B cell (primary cell): ENCODE measurements around the gene TRPM1. TPM values are rescaled to one million over a fixed set of nuclear protein-coding genes. Genes with fewer than 3 reads are reported as not detected.

ENCODE experiments used
- ATAC-seq: fragments of 200-7000 bp; cut with Tn5 transposase; one replicate; pipeline ENCODE4 v1.10.0; 2021; ENCODE audit warnings: low read depth, mild to moderate bottlenecking, moderate number of reproducible peaks, moderate library complexity
- CTCF ChIA-PET: fragments of 350-600 bp; sonication (Branson Sonifier 250); formaldehyde crosslinking; loops from one replicate; lab custom pipeline; 2021; ENCODE audit warnings: antibody characterized with exemption, inconsistent platforms; lab: Charles Lee
- POLR2A ChIA-PET: fragments of 350-600 bp; sonication (Branson Sonifier 250); formaldehyde crosslinking; loops from one replicate; lab custom pipeline; 2021; ENCODE audit warnings: antibody characterized with exemption; lab: Charles Lee
- DNase-seq: peaks from one replicate; pipeline ENCODE4 v3.0.0; 2013
- H2AFZ ChIP-seq: 2 replicates; pipeline ENCODE4 v1.6.1; 2012; ENCODE audit warnings: mild to moderate bottlenecking, low read depth, low read length; ENCODE audit not compliant: insufficient read depth, poor library complexity, severe bottlenecking
- H3K27ac ChIP-seq, 2 donors: 1 replicate in 1 of 2; 2 replicates in 1 of 2; pipeline ENCODE4 v1.5.1; 2012 to 2013; ENCODE audit warnings: low read length in 2 of 2, mild to moderate bottlenecking in 2 of 2, moderate library complexity in 1 of 2
- H3K27me3 ChIP-seq, 4 experiments: fragments of 200-600 bp in 1 of 4; sonication (generic) in 1 of 4; replicated peaks in 1 of 4; 1 replicate in 2 of 4; 2 replicates in 2 of 4; pipeline versions ENCODE4 v1.6.1 to v1.7.0; 2013 to 2016; ENCODE audit warnings: low read length in 3 of 4, mild to moderate bottlenecking in 2 of 4, mixed read lengths in 1 of 4, moderate library complexity in 1 of 4; ENCODE audit not compliant: insufficient read depth in 4 of 4, control insufficient read depth in 3 of 4; ENCODE audit errors: control extremely low read depth in 1 of 4
- H3K36me3 ChIP-seq, 2 experiments: replicated peaks in 1 of 2; 1 replicate in 1 of 2; 2 replicates in 1 of 2; pipeline versions ENCODE4 v1.6.1 to v1.7.1; 2013; ENCODE audit warnings: low read length in 1 of 2; ENCODE audit not compliant: insufficient read depth in 2 of 2, control insufficient read depth in 1 of 2; ENCODE audit errors: control extremely low read depth in 1 of 2, extremely low read depth in 1 of 2
- H3K4me1 ChIP-seq, 2 donors: fragments of 200-600 bp in 1 of 2; sonication (generic) in 1 of 2; 1 replicate in 1 of 2; 2 replicates in 1 of 2; pipeline versions ENCODE4 v1.5.1 to v1.6.1; 2013 to 2017; ENCODE audit warnings: low read length in 2 of 2; ENCODE audit not compliant: control insufficient read depth in 2 of 2, insufficient read depth in 2 of 2
- H3K4me2 ChIP-seq: replicated peaks from 2 replicates; pipeline ENCODE3; 2012; ENCODE audit warnings: mild to moderate bottlenecking, low read depth, low read length; ENCODE audit not compliant: poor library complexity, severe bottlenecking
- H3K4me3 ChIP-seq, 5 experiments: fragments of 200-600 bp in 1 of 5; sonication (generic) in 1 of 5; 1 replicate in 3 of 5; 2 replicates in 2 of 5; pipeline versions ENCODE4 v1.5.1 to v1.7.0; 2011 to 2016; ENCODE audit warnings: low read length in 4 of 5, mild to moderate bottlenecking in 4 of 5, low read depth in 2 of 5, control low read depth in 1 of 5, moderate library complexity in 1 of 5; ENCODE audit not compliant: insufficient read depth in 1 of 5; ENCODE audit errors: control extremely low read depth in 1 of 5, extremely low read depth in 1 of 5
- H3K79me2 ChIP-seq: fragments of 200-600 bp; sonication (generic); one replicate; pipeline ENCODE4 v1.6.0; 2016; ENCODE audit warnings: low read length; ENCODE audit not compliant: control insufficient read depth, insufficient read depth
- H3K9ac ChIP-seq: fragments of 200-600 bp; sonication (generic); 2 replicates; pipeline ENCODE4 v1.6.1; 2017; ENCODE audit warnings: mild to moderate bottlenecking, low read length, moderate library complexity
- H3K9me3 ChIP-seq, 3 donors: one replicate each; pipeline versions ENCODE4 v1.6.1 to v1.7.1; 2013; ENCODE audit warnings: low read length in 2 of 3; ENCODE audit not compliant: control insufficient read depth in 2 of 3, insufficient read depth in 1 of 3; ENCODE audit errors: control extremely low read depth in 1 of 3
- H4K20me1 ChIP-seq: 2 replicates; pipeline ENCODE4 v1.6.0; 2012; ENCODE audit warnings: mild to moderate bottlenecking, low read length; ENCODE audit not compliant: insufficient read depth, control insufficient read depth, poor library complexity, severe bottlenecking
- H3K27ac Mint-ChIP-seq: one replicate; pipeline ENCODE4 v1.8.0; 2021; ENCODE audit warnings: mixed read lengths
- H3K27me3 Mint-ChIP-seq: one replicate; pipeline ENCODE4 v1.8.0; 2021; ENCODE audit warnings: mixed read lengths
- H3K4me1 Mint-ChIP-seq: one replicate; pipeline ENCODE4 v1.8.0; 2021; ENCODE audit warnings: mixed read lengths
- H3K4me3 Mint-ChIP-seq: one replicate; pipeline ENCODE4 v1.8.0; 2021; ENCODE audit warnings: mixed read lengths
- H3K9me3 Mint-ChIP-seq: one replicate; pipeline ENCODE4 v1.8.0; 2022; ENCODE audit warnings: mixed read lengths; ENCODE audit not compliant: insufficient read depth
- EZH2 ChIP-seq: IDR thresholded peaks from 2 replicates; pipeline ENCODE4 v1.6.1; 2012; ENCODE audit warnings: borderline replicate concordance, low read depth, mild to moderate bottlenecking, moderate library complexity, low read length; ENCODE audit not compliant: insufficient read depth, poor library complexity, severe bottlenecking
- WGBS: methylation state at CpG from one replicate; pipeline ENCODE4 v1.1.5; 2013; ENCODE audit warnings: missing lambda C conversion rate; ENCODE audit not compliant: insufficient coverage; 5-methylcytosine and 5-hydroxymethylcytosine counted together
- intact Hi-C: fragments of 100-400 bp; cut with micrococcal nuclease; formaldehyde crosslinking; loops from one replicate; pipeline ENCODE4 v1.10.0; 2022
- polyA plus RNA-seq: library from polyadenylated mRNA; depleted of rRNA; stranded (reverse); fragments of >200 nt; gene quantifications from 2 replicates; pipeline ENCODE4 v1.2.3, GENCODE V29; 2012
- total RNA-seq, 2 donors: library from RNA; stranded (reverse); fragments of 120-200 nt in 1 of 2; gene quantifications; 1 replicate in 1 of 2; 2 replicates in 1 of 2; pipeline versions ENCODE4 v1.2.3 to v1.2.4, GENCODE V29; 2013 to 2022
- TF ChIP-seq, protein P1 (sequence below): fragments of 200-600 bp; IDR thresholded peaks from one replicate; pipeline ENCODE4 v1.8.0; 2022; ENCODE audit warnings: antibody characterized with exemption, mild to moderate bottlenecking

TRPM1 gene
- total and polyA plus RNA-seq, 2 donors (not counting 1 experiment from before 2014, with no cell fraction given): 0.07 TPM; not detected in 1

DNA sequence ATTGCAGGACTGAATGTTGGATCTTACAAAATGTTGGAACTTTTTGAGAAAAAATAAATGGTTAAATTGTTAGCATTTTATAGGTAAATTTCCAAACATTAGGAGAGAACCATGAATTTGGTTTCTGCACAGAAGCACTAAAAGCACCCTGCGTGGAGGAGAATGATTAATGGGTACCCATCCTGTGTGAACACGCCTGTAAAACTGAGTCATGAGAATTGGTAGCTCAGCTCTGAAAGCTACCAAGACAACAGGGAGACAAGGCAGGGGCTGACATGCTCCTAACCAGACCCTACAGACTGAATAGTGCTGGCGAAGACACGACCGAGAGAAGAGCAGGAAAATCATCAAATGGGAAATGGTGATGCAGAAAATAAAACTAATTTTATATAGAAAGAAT lies 77.7 kb downstream of the TRPM1 start:
- WGBS: no CpG with 5 or more reads among the region's 5 CpGs
- intact Hi-C loops: no loop called here
- H3K4me1 ChIP-seq: peaks cover 37 to 40% of the 10 kb centered on the region in 2 donors
- peaks cover 59% of the 10 kb centered on the region for H3K4me1 Mint-ChIP-seq
- no peak overlapping the region for H3K27ac Mint-ChIP-seq
- no peak overlapping the region for H3K4me3 Mint-ChIP-seq
- no peaks in the 10 kb centered on the region for H3K9me3 Mint-ChIP-seq
- H3K79me2 ChIP-seq: no peaks in the 10 kb centered on the region
- ChIA-PET CTCF (interaction anchor here (1.7 kb wide), 1 partner anchor 10 kb away, joined by 7 read pairs; no protein-coding TSS in a partner anchor), POLR2A (no interaction called here)
- H2AFZ ChIP-seq: no peak overlapping the region
- H3K27me3 Mint-ChIP-seq: no peaks in the 10 kb centered on the region
- no peak for TF ChIP-seq EZH2
- TF ChIP-seq, protein P1, sequence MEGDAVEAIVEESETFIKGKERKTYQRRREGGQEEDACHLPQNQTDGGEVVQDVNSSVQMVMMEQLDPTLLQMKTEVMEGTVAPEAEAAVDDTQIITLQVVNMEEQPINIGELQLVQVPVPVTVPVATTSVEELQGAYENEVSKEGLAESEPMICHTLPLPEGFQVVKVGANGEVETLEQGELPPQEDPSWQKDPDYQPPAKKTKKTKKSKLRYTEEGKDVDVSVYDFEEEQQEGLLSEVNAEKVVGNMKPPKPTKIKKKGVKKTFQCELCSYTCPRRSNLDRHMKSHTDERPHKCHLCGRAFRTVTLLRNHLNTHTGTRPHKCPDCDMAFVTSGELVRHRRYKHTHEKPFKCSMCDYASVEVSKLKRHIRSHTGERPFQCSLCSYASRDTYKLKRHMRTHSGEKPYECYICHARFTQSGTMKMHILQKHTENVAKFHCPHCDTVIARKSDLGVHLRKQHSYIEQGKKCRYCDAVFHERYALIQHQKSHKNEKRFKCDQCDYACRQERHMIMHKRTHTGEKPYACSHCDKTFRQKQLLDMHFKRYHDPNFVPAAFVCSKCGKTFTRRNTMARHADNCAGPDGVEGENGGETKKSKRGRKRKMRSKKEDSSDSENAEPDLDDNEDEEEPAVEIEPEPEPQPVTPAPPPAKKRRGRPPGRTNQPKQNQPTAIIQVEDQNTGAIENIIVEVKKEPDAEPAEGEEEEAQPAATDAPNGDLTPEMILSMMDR: no peak
- H3K9ac ChIP-seq: no peak overlapping the region
- ATAC-seq: no peak
- DNase-seq: no peak
- H3K27ac ChIP-seq: no peak overlapping the region
- H3K9me3 ChIP-seq: peaks cover 0 to 12% (median 0%) of the 10 kb centered on the region in 3 donors
- no peaks in the 10 kb centered on the region for H3K27me3 ChIP-seq
- no peak overlapping the region for H3K4me3 ChIP-seq
- no peaks in the 10 kb centered on the region for H3K36me3 ChIP-seq
- H4K20me1 ChIP-seq: no peaks in the 10 kb centered on the region
- H3K4me2 ChIP-seq: no peak overlapping the region

DNA sequence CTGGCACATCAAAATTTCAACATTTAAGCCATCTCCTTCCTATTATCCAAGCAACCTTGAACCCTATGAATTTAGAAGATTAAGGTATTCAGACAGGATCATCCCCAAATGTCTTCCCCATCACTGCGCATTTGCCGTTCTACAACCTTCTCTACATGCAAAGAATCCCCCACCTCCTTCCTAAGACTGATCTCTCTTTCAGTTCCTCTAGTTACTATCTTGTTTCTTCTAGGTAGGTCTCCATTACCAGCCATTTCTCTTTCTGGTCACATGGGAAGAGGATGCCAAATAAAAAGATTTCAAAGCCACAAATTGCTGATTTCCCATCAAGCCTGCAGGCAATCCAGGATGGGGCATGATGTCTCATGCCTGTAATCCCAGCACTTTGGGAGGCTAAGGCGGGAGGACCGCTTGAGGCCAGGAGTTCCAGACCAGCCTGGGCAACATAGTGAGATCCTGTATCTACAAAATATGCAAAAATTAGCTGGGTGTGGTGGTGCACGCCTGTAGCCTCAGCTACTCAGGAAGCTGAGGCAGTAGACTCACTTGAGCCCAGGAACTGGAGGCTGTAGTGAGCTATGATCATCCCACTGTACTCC lies 80.4 kb downstream of the TRPM1 start:
- TF ChIP-seq, protein P1: no peak
- no peak for TF ChIP-seq EZH2
- peak; percentile 63 for ATAC-seq
- peak overlapping the region; percentile 28 for H3K27ac Mint-ChIP-seq

More for the DNA sequence above, 80.4 kb downstream of the TRPM1 start:
- ChIA-PET CTCF (interaction anchor here (0.7 kb wide), 1 partner anchor 178 kb away, joined by 3 read pairs; no protein-coding TSS in a partner anchor), POLR2A (no interaction called here)
- Histone ChIP-seq H3K79me2 (no peaks in the 10 kb centered on the region), H3K4me3 (no peak overlapping the region), H3K36me3 (no peaks in the 10 kb centered on the region), H3K9ac (no peak overlapping the region), H3K4me2 (peak overlapping the region; percentile 31), H3K27me3 (no peaks in the 10 kb centered on the region), H4K20me1 (no peaks in the 10 kb centered on the region), H3K4me1 (peaks cover 40% of the 10 kb centered on the region in 2 donors), H2AFZ (peak overlapping the region; percentile 50), H3K27ac (peak overlapping the region in 1 of 2 donors; percentile 44), H3K9me3 (peaks cover 0 to 12% (median 0%) of the 10 kb centered on the region in 3 donors)
- no peaks in the 10 kb centered on the region for H3K27me3 Mint-ChIP-seq
- DNase-seq: peak; percentile 43
- H3K4me3 Mint-ChIP-seq: peak overlapping the region; percentile 35
- H3K9me3 Mint-ChIP-seq: no peaks in the 10 kb centered on the region
- 100% methylated on average over 2 of the region's 5 CpGs for WGBS
- intact Hi-C loops: no loop called here
- H3K4me1 Mint-ChIP-seq: peaks cover 61% of the 10 kb centered on the region
